ENCODE measurements around the gene ATP6V0A1.

The ATP6V0A1 gene

DNA sequence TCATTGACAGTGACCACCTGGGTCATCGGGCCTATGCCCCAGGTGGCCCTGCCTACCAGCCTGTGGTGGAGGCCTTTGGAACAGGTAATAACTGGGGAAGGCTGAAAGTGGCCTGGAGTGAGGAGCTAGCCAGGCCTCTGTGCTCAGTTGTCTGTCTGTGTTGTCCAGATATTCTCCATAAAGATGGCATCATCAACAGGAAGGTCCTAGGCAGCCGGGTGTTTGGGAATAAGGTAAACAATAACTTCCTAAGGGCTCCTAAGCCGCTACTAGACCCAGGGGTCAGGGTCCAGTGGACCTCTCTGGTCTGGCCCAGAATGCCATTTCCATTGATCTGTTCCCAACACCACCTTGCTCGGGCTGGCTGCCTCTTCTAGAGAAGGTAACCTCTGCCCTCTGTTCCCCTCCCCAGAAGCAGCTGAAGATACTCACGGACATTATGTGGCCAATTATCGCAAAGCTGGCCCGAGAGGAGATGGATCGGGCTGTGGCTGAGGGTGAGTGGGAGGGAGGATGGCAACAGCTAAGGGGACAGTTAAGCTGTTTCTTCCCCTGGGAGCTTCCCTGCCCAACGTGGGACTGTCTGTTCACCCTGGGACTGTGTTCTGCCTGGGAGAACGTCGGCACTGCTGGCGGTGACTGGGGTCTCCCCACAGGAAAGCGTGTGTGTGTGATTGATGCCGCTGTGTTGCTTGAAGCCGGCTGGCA, 106.3 kb downstream of the ATP6V0A1 start:
- CTCF ChIA-PET: interaction anchor here (1.3 kb wide), 1 partner anchor 16 kb away, joined by 3 read pairs; no protein-coding TSS in a partner anchor
- peaks cover 12% of the 10 kb centered on the region for H3K27me3 Mint-ChIP-seq
- H3K4me3 Mint-ChIP-seq: no peak overlapping the region
- peaks cover 42% of the 10 kb centered on the region for H3K36me3 Mint-ChIP-seq
- no peaks in the 10 kb centered on the region for H3K9me3 Mint-ChIP-seq
- no peak overlapping the region for H3K27ac Mint-ChIP-seq
- no peak for DNase-seq
- H3K4me1 Mint-ChIP-seq: peaks cover 65% of the 10 kb centered on the region

DNA sequence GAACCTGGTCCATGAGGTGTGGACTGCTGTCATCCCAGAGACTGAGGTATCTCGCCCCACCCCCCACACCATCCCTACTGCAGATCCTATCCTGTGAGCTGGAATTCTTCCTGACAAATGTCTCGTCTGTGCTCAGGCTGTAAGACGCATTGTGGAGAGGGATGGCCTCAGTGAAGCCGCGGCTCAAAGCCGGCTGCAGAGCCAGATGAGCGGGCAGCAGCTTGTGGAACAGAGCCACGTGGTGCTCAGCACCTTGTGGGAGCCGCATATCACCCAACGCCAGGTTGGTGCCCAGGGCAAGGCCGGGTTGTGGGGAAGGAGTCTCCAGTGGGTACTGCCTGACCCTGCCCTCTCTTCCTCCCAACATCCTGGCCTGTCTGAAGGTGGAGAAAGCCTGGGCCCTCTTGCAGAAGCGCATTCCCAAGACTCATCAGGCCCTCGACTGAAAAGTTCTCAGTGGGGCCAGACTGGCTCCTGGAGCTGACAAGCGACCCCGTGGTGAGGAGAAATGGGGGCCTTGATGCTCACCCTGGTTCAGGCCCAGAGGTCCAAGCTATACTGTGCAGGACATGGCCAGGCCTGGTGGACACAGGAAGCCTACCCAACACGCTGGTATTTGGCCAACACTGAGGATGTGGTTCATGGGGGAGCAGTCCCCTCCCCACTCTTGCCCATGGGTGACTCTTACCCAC, 107.0 kb downstream of the ATP6V0A1 start:
- Mint-ChIP-seq H3K9me3 (no peaks in the 10 kb centered on the region), H3K27me3 (peaks cover 12% of the 10 kb centered on the region), H3K36me3 (peaks cover 49% of the 10 kb centered on the region), H3K4me1 (peaks cover 62% of the 10 kb centered on the region), H3K27ac (peak overlapping the region; percentile 95), H3K4me3 (peak overlapping the region; percentile 93)
- no peak for DNase-seq
- CTCF ChIA-PET: interaction anchor here (1.0 kb wide), 1 partner anchor 13 kb away, joined by 3 read pairs; no protein-coding TSS in a partner anchor

GRCh38 chr17:42566215-42566882, 107.7 kb downstream of the ATP6V0A1 start:
- Mint-ChIP-seq H3K4me1 (peaks cover 64% of the 10 kb centered on the region), H3K36me3 (peaks cover 55% of the 10 kb centered on the region), H3K4me3 (peak overlapping the region; percentile 93), H3K27ac (peak overlapping the region; percentile 95), H3K27me3 (peaks cover 12% of the 10 kb centered on the region), H3K9me3 (no peaks in the 10 kb centered on the region)
- no peak for DNase-seq
- CTCF ChIA-PET: interaction anchor here (1.0 to 2.7 kb wide), 2 partner anchors 12 kb away, joined by 3 to 20 read pairs; partner anchors contain the start of gene PSMC3IP

GRCh38 chr17:42566883-42567573, 108.3 kb downstream of the ATP6V0A1 start, which contains the start of gene MLX:
Gene MLX (plus strand): TSS chr17:42567100. CDS start chr17:42567125, 25 bp downstream.
- peak; percentile 94 for DNase-seq
- Mint-ChIP-seq H3K4me3 (peak within 1 kb of the TSS; percentile 93), H3K9me3 (no peaks in the 10 kb centered on the region), H3K36me3 (peaks cover 58% of the 10 kb centered on the region), H3K27ac (peak within 1 kb of the TSS; percentile 95), H3K27me3 (peaks cover 6% of the 10 kb centered on the region), H3K4me1 (peaks cover 61% of the 10 kb centered on the region)
- CTCF ChIA-PET: interaction anchor here (1.0 to 2.7 kb wide), 2 partner anchors 11 to 37 kb away, joined by 3 to 20 read pairs; partner anchors contain the start of gene PSMC3IP

DNA sequence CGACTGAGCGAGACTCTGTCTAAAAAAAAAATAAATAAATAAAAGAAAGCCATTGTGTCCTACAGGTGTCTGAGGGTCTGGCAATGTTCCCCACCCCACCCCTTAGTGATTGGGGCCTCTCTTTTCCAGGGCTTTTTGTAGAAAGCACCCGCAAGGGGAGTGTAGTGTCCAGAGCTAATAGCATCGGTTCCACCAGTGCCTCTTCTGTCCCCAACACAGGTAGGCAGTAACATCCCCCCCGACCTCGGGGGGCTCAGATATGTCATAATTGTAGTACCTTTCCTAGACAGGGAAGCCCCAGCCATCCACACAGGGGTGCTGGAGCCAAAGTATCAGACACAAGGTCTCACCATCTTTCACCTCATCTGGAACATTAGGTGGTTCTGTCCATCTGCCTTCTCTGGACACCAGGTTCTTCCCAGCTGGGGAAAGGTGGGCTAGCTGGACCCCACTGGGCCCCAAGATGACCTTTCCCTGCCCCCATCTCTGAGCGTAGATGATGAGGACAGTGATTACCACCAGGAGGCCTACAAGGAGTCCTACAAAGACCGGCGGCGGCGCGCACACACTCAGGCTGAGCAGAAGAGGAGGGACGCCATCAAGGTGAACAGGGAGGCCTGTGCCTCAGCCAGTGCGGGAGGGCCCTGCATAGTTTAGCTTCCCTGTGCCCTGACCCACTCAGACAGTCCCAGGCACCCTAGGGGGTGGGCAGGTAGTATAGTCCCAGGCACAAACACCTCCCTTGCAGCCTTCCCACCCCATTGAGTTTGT, 109.8 kb downstream of the ATP6V0A1 start:
- Mint-ChIP-seq H3K4me1 (peaks cover 53% of the 10 kb centered on the region), H3K4me3 (peak overlapping the region; percentile 93), H3K27me3 (no peaks in the 10 kb centered on the region), H3K9me3 (no peaks in the 10 kb centered on the region), H3K36me3 (peaks cover 68% of the 10 kb centered on the region), H3K27ac (peak overlapping the region; percentile 62)
- DNase-seq: no peak
- CTCF ChIA-PET: interaction anchor here (2.7 kb wide), 1 partner anchor 10 kb away, joined by 20 read pairs; the partner anchor contains the start of gene PSMC3IP

- peaks cover 72% of the 10 kb centered on the region for H3K36me3 Mint-ChIP-seq
- no peak overlapping the region for H3K4me3 Mint-ChIP-seq
- H3K4me1 Mint-ChIP-seq: peaks cover 57% of the 10 kb centered on the region
- no peak overlapping the region for H3K27ac Mint-ChIP-seq
- no peaks in the 10 kb centered on the region for H3K27me3 Mint-ChIP-seq
- CTCF ChIA-PET: no interaction called here
- H3K9me3 Mint-ChIP-seq: no peaks in the 10 kb centered on the region
- no peak for DNase-seq
Observed at GRCh38 chr17:42571435-42572225, 113.0 kb downstream of the ATP6V0A1 start.

Measured in activated naive CD4-positive, alpha-beta T cell treated with anti-CD3 and anti-CD28 coated beads, Interleukin-2, amount 10 ng/mL, durations not matched to agents 7 days and 5 days (primary cell).